Stimulated activated CD4-positive, alpha-beta T cell treated with anti-CD3 and anti-CD28 coated beads, TNF-alpha, amount 100 ng/mL, for 48 hours (primary cell): ENCODE data around the gene CFAP251.
"Not testable (repeated sequence)": the region's sequence is repeated elsewhere in the genome, so short reads cannot be mapped to it uniquely, and the experiment has no call there.

Experiments
- DNase-seq, 3 donors: peaks; one replicate each; pipeline ENCODE4 v3.0.0-alpha.2; 2020; ENCODE audit warnings: low read depth in 3 of 3

Gene CFAP251

GRCh38 chr12:122028165-122028904, 109.9 kb downstream of the CFAP251 start:
- DNase-seq = no peak

GRCh38 chr12:122028905-122029560, 110.6 kb downstream of the CFAP251 start:
- DNase-seq = peak in 1 of 3 donors; percentile 8

- no peak for DNase-seq
Observed at GRCh38 chr12:122029620-122030423, 111.4 kb downstream of the CFAP251 start.

- DNase-seq = no peak
Observed at GRCh38 chr12:122030424-122031035, 112.1 kb downstream of the CFAP251 start.

GRCh38 chr12:122031342-122032216, 113.2 kb downstream of the CFAP251 start:
- DNase-seq = peak; percentile 24 to 54 (median 41)

GRCh38 chr12:122032580-122032979, 114.2 kb downstream of the CFAP251 start:
- no peak for DNase-seq

- no peak for DNase-seq
Observed at GRCh38 chr12:122035292-122035691, 116.9 kb downstream of the CFAP251 start.

- DNase-seq = no peak
Observed at GRCh38 chr12:122036153-122036552, 117.8 kb downstream of the CFAP251 start.

- DNase-seq = no peak
Observed at GRCh38 chr12:122040579-122041386, 122.4 kb downstream of the CFAP251 start.

- not testable (repeated sequence) for DNase-seq
Observed at GRCh38 chr12:122041458-122041857, 123.1 kb downstream of the CFAP251 start.

- DNase-seq = no peak
Observed at GRCh38 chr12:122042910-122043309, 124.5 kb downstream of the CFAP251 start.

- DNase-seq = no peak
Observed at GRCh38 chr12:122043476-122043875, 125.1 kb downstream of the CFAP251 start.

GRCh38 chr12:122045262-122045661, 126.9 kb downstream of the CFAP251 start:
- DNase-seq = no peak

GRCh38 chr12:122046145-122046544, 127.8 kb downstream of the CFAP251 start:
- no peak for DNase-seq

- no peak for DNase-seq
Observed at GRCh38 chr12:122048151-122048550, 129.8 kb downstream of the CFAP251 start.

- no peak for DNase-seq
Observed at GRCh38 chr12:122049827-122050226, 131.4 kb downstream of the CFAP251 start.

- DNase-seq = no peak
Observed at GRCh38 chr12:122050706-122051105, 132.3 kb downstream of the CFAP251 start.

GRCh38 chr12:122051231-122051876, 133.0 kb downstream of the CFAP251 start:
- DNase-seq = no peak

- no peak for DNase-seq
Observed at GRCh38 chr12:122052285-122052684, 133.9 kb downstream of the CFAP251 start.
